ENCODE measurements around the gene GDI1.

DNA sequence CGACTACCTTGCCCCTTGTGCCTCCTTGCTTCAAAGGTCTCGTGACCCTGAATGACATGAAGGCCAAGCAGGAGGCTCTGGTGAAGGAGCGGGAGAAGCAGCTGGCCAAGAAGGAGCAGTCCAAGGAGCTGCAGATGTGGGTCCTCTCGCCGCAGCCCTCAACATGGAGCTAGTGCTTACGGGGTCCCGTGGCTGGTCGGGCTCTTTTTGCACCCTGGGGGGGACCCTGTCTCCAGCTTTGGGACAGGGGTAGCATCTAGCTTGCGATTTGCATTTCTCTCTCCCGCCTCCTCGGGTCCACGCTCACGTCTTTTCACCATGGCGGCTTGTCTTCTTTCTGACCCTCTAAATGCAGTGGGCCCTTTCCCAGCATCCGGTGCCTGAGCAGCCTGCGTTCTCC lies 8.8 kb downstream of the GDI1 start:
- TF ChIP-seq, protein P1, sequence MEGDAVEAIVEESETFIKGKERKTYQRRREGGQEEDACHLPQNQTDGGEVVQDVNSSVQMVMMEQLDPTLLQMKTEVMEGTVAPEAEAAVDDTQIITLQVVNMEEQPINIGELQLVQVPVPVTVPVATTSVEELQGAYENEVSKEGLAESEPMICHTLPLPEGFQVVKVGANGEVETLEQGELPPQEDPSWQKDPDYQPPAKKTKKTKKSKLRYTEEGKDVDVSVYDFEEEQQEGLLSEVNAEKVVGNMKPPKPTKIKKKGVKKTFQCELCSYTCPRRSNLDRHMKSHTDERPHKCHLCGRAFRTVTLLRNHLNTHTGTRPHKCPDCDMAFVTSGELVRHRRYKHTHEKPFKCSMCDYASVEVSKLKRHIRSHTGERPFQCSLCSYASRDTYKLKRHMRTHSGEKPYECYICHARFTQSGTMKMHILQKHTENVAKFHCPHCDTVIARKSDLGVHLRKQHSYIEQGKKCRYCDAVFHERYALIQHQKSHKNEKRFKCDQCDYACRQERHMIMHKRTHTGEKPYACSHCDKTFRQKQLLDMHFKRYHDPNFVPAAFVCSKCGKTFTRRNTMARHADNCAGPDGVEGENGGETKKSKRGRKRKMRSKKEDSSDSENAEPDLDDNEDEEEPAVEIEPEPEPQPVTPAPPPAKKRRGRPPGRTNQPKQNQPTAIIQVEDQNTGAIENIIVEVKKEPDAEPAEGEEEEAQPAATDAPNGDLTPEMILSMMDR (IDR thresholded peaks at IDR 0.05) = no peak
- TF ChIP-seq RCOR1 (IDR thresholded peaks at IDR 0.05; ENCODE audit: low read length) (no peak), JUND (IDR thresholded peaks at IDR 0.05) (no peak), CHD2 (IDR thresholded peaks at IDR 0.05; ENCODE audit: low read length, partially characterized antibody) (no peak), EP300 (IDR thresholded peaks at IDR 0.05; ENCODE audit: borderline replicate concordance in 1 of 2, low read depth in 1 of 2, low read length in 1 of 2) (no peak), POLR2AphosphoS5 (IDR thresholded peaks at IDR 0.05; ENCODE audit: low read depth, low read length) (no peak), NRF1 (IDR thresholded peaks at IDR 0.05; ENCODE audit: low read depth, low read length) (no peak)
- TF ChIP-seq, protein P2, sequence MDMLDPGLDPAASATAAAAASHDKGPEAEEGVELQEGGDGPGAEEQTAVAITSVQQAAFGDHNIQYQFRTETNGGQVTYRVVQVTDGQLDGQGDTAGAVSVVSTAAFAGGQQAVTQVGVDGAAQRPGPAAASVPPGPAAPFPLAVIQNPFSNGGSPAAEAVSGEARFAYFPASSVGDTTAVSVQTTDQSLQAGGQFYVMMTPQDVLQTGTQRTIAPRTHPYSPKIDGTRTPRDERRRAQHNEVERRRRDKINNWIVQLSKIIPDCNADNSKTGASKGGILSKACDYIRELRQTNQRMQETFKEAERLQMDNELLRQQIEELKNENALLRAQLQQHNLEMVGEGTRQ (IDR thresholded peaks at IDR 0.05; ENCODE audit: borderline replicate concordance, low read depth, low read length) = no peak
- TF ChIP-seq, protein P3, sequence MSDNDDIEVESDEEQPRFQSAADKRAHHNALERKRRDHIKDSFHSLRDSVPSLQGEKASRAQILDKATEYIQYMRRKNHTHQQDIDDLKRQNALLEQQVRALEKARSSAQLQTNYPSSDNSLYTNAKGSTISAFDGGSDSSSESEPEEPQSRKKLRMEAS (IDR thresholded peaks at IDR 0.05; ENCODE audit: low read depth) = no peak
- TF ChIP-seq, protein P4, sequence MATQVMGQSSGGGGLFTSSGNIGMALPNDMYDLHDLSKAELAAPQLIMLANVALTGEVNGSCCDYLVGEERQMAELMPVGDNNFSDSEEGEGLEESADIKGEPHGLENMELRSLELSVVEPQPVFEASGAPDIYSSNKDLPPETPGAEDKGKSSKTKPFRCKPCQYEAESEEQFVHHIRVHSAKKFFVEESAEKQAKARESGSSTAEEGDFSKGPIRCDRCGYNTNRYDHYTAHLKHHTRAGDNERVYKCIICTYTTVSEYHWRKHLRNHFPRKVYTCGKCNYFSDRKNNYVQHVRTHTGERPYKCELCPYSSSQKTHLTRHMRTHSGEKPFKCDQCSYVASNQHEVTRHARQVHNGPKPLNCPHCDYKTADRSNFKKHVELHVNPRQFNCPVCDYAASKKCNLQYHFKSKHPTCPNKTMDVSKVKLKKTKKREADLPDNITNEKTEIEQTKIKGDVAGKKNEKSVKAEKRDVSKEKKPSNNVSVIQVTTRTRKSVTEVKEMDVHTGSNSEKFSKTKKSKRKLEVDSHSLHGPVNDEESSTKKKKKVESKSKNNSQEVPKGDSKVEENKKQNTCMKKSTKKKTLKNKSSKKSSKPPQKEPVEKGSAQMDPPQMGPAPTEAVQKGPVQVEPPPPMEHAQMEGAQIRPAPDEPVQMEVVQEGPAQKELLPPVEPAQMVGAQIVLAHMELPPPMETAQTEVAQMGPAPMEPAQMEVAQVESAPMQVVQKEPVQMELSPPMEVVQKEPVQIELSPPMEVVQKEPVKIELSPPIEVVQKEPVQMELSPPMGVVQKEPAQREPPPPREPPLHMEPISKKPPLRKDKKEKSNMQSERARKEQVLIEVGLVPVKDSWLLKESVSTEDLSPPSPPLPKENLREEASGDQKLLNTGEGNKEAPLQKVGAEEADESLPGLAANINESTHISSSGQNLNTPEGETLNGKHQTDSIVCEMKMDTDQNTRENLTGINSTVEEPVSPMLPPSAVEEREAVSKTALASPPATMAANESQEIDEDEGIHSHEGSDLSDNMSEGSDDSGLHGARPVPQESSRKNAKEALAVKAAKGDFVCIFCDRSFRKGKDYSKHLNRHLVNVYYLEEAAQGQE (IDR thresholded peaks at IDR 0.05; ENCODE audit: low read depth, low read length) = no peak
- TF ChIP-seq, protein P5, sequence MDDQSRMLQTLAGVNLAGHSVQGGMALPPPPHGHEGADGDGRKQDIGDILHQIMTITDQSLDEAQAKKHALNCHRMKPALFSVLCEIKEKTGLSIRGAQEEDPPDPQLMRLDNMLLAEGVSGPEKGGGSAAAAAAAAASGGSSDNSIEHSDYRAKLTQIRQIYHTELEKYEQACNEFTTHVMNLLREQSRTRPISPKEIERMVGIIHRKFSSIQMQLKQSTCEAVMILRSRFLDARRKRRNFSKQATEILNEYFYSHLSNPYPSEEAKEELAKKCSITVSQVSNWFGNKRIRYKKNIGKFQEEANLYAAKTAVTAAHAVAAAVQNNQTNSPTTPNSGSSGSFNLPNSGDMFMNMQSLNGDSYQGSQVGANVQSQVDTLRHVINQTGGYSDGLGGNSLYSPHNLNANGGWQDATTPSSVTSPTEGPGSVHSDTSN (IDR thresholded peaks at IDR 0.05) = no peak
